B cell (primary cell): ENCODE measurements around the gene KRT9. TPM values are rescaled to one million over a fixed set of nuclear protein-coding genes. Genes with fewer than 3 reads are reported as not detected.

Source experiments
- ATAC-seq: fragments of 200-7000 bp; cut with Tn5 transposase; one replicate; pipeline ENCODE4 v1.10.0; 2021; ENCODE audit warnings: low read depth, mild to moderate bottlenecking, moderate number of reproducible peaks, moderate library complexity
- CTCF ChIA-PET: fragments of 350-600 bp; sonication (Branson Sonifier 250); formaldehyde crosslinking; loops from one replicate; lab custom pipeline; 2021; ENCODE audit warnings: antibody characterized with exemption, inconsistent platforms; lab: Charles Lee
- POLR2A ChIA-PET: fragments of 350-600 bp; sonication (Branson Sonifier 250); formaldehyde crosslinking; loops from one replicate; lab custom pipeline; 2021; ENCODE audit warnings: antibody characterized with exemption; lab: Charles Lee
- DNase-seq: peaks from one replicate; pipeline ENCODE4 v3.0.0; 2013
- H2AFZ ChIP-seq: 2 replicates; pipeline ENCODE4 v1.6.1; 2012; ENCODE audit warnings: mild to moderate bottlenecking, low read depth, low read length; ENCODE audit not compliant: insufficient read depth, poor library complexity, severe bottlenecking
- H3K27ac ChIP-seq, 2 donors: 1 replicate in 1 of 2; 2 replicates in 1 of 2; pipeline ENCODE4 v1.5.1; 2012 to 2013; ENCODE audit warnings: low read length in 2 of 2, mild to moderate bottlenecking in 2 of 2, moderate library complexity in 1 of 2
- H3K27me3 ChIP-seq, 4 experiments: fragments of 200-600 bp in 1 of 4; sonication (generic) in 1 of 4; replicated peaks in 1 of 4; 1 replicate in 2 of 4; 2 replicates in 2 of 4; pipeline versions ENCODE4 v1.6.1 to v1.7.0; 2013 to 2016; ENCODE audit warnings: low read length in 3 of 4, mild to moderate bottlenecking in 2 of 4, mixed read lengths in 1 of 4, moderate library complexity in 1 of 4; ENCODE audit not compliant: insufficient read depth in 4 of 4, control insufficient read depth in 3 of 4; ENCODE audit errors: control extremely low read depth in 1 of 4
- H3K36me3 ChIP-seq, 2 experiments: replicated peaks in 1 of 2; 1 replicate in 1 of 2; 2 replicates in 1 of 2; pipeline versions ENCODE4 v1.6.1 to v1.7.1; 2013; ENCODE audit warnings: low read length in 1 of 2; ENCODE audit not compliant: insufficient read depth in 2 of 2, control insufficient read depth in 1 of 2; ENCODE audit errors: control extremely low read depth in 1 of 2, extremely low read depth in 1 of 2
- H3K4me1 ChIP-seq, 2 donors: fragments of 200-600 bp in 1 of 2; sonication (generic) in 1 of 2; 1 replicate in 1 of 2; 2 replicates in 1 of 2; pipeline versions ENCODE4 v1.5.1 to v1.6.1; 2013 to 2017; ENCODE audit warnings: low read length in 2 of 2; ENCODE audit not compliant: control insufficient read depth in 2 of 2, insufficient read depth in 2 of 2
- H3K4me2 ChIP-seq: replicated peaks from 2 replicates; pipeline ENCODE3; 2012; ENCODE audit warnings: mild to moderate bottlenecking, low read depth, low read length; ENCODE audit not compliant: poor library complexity, severe bottlenecking
- H3K4me3 ChIP-seq, 5 experiments: fragments of 200-600 bp in 1 of 5; sonication (generic) in 1 of 5; 1 replicate in 3 of 5; 2 replicates in 2 of 5; pipeline versions ENCODE4 v1.5.1 to v1.7.0; 2011 to 2016; ENCODE audit warnings: low read length in 4 of 5, mild to moderate bottlenecking in 4 of 5, low read depth in 2 of 5, control low read depth in 1 of 5, moderate library complexity in 1 of 5; ENCODE audit not compliant: insufficient read depth in 1 of 5; ENCODE audit errors: control extremely low read depth in 1 of 5, extremely low read depth in 1 of 5
- H3K79me2 ChIP-seq: fragments of 200-600 bp; sonication (generic); one replicate; pipeline ENCODE4 v1.6.0; 2016; ENCODE audit warnings: low read length; ENCODE audit not compliant: control insufficient read depth, insufficient read depth
- H3K9ac ChIP-seq: fragments of 200-600 bp; sonication (generic); 2 replicates; pipeline ENCODE4 v1.6.1; 2017; ENCODE audit warnings: mild to moderate bottlenecking, low read length, moderate library complexity
- H3K9me3 ChIP-seq, 3 donors: one replicate each; pipeline versions ENCODE4 v1.6.1 to v1.7.1; 2013; ENCODE audit warnings: low read length in 2 of 3; ENCODE audit not compliant: control insufficient read depth in 2 of 3, insufficient read depth in 1 of 3; ENCODE audit errors: control extremely low read depth in 1 of 3
- H4K20me1 ChIP-seq: 2 replicates; pipeline ENCODE4 v1.6.0; 2012; ENCODE audit warnings: mild to moderate bottlenecking, low read length; ENCODE audit not compliant: insufficient read depth, control insufficient read depth, poor library complexity, severe bottlenecking
- H3K27ac Mint-ChIP-seq: one replicate; pipeline ENCODE4 v1.8.0; 2021; ENCODE audit warnings: mixed read lengths
- H3K27me3 Mint-ChIP-seq: one replicate; pipeline ENCODE4 v1.8.0; 2021; ENCODE audit warnings: mixed read lengths
- H3K4me1 Mint-ChIP-seq: one replicate; pipeline ENCODE4 v1.8.0; 2021; ENCODE audit warnings: mixed read lengths
- H3K4me3 Mint-ChIP-seq: one replicate; pipeline ENCODE4 v1.8.0; 2021; ENCODE audit warnings: mixed read lengths
- H3K9me3 Mint-ChIP-seq: one replicate; pipeline ENCODE4 v1.8.0; 2022; ENCODE audit warnings: mixed read lengths; ENCODE audit not compliant: insufficient read depth
- EZH2 ChIP-seq: IDR thresholded peaks from 2 replicates; pipeline ENCODE4 v1.6.1; 2012; ENCODE audit warnings: borderline replicate concordance, low read depth, mild to moderate bottlenecking, moderate library complexity, low read length; ENCODE audit not compliant: insufficient read depth, poor library complexity, severe bottlenecking
- WGBS: methylation state at CpG from one replicate; pipeline ENCODE4 v1.1.5; 2013; ENCODE audit warnings: missing lambda C conversion rate; ENCODE audit not compliant: insufficient coverage; 5-methylcytosine and 5-hydroxymethylcytosine counted together
- intact Hi-C: fragments of 100-400 bp; cut with micrococcal nuclease; formaldehyde crosslinking; loops from one replicate; pipeline ENCODE4 v1.10.0; 2022
- polyA plus RNA-seq: library from polyadenylated mRNA; depleted of rRNA; stranded (reverse); fragments of >200 nt; gene quantifications from 2 replicates; pipeline ENCODE4 v1.2.3, GENCODE V29; 2012
- total RNA-seq, 2 donors: library from RNA; stranded (reverse); fragments of 120-200 nt in 1 of 2; gene quantifications; 1 replicate in 1 of 2; 2 replicates in 1 of 2; pipeline versions ENCODE4 v1.2.3 to v1.2.4, GENCODE V29; 2013 to 2022
- TF ChIP-seq, protein P1 (sequence below): fragments of 200-600 bp; IDR thresholded peaks from one replicate; pipeline ENCODE4 v1.8.0; 2022; ENCODE audit warnings: antibody characterized with exemption, mild to moderate bottlenecking

KRT9 gene
- total and polyA plus RNA-seq, 2 donors (not counting 1 experiment from before 2014, with no cell fraction given), result not detected

DNA sequence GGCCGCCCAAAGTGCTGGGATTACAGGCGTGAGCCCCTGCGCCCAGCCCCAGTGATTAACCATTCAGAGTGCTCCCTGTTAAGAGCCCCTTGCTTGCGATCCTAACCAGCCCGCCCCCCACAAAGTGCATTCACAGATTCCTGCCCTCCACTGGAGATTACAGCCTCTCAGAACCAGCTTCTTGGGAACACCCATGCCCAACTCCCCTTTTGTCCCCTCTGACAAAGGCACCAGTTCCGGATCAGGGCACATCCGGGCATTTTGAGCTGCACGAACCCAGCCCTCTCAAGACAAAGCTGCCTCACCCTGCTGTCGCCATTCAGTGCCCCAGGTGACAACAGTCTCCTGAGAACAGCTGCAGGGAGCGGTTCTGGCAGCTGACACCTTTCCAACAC lies 42.9 kb downstream of the KRT9 start:
- no peaks in the 10 kb centered on the region for H4K20me1 ChIP-seq
- intact Hi-C loops, result no loop called here
- no peak overlapping the region for H3K27ac Mint-ChIP-seq
- peaks cover 13 to 16% of the 10 kb centered on the region in 2 donors for H3K4me1 ChIP-seq
- no peak overlapping the region for H3K9ac ChIP-seq
- H3K9me3 Mint-ChIP-seq, result no peaks in the 10 kb centered on the region
- ChIA-PET POLR2A (no interaction called here), CTCF (no interaction called here)
- H3K27me3 Mint-ChIP-seq, result peaks cover 63% of the 10 kb centered on the region
- no peaks in the 10 kb centered on the region for H3K36me3 ChIP-seq
- no peak overlapping the region for H3K27ac ChIP-seq
- no peak overlapping the region for H3K4me3 ChIP-seq
- no peak overlapping the region for H2AFZ ChIP-seq
- no peaks in the 10 kb centered on the region for H3K79me2 ChIP-seq
- peaks cover 0 to 7% (median 0%) of the 10 kb centered on the region in 3 donors for H3K9me3 ChIP-seq
- DNase-seq (no peak), ATAC-seq (no peak)
- H3K4me3 Mint-ChIP-seq, result peak overlapping the region; percentile 18
- TF ChIP-seq, protein P1, sequence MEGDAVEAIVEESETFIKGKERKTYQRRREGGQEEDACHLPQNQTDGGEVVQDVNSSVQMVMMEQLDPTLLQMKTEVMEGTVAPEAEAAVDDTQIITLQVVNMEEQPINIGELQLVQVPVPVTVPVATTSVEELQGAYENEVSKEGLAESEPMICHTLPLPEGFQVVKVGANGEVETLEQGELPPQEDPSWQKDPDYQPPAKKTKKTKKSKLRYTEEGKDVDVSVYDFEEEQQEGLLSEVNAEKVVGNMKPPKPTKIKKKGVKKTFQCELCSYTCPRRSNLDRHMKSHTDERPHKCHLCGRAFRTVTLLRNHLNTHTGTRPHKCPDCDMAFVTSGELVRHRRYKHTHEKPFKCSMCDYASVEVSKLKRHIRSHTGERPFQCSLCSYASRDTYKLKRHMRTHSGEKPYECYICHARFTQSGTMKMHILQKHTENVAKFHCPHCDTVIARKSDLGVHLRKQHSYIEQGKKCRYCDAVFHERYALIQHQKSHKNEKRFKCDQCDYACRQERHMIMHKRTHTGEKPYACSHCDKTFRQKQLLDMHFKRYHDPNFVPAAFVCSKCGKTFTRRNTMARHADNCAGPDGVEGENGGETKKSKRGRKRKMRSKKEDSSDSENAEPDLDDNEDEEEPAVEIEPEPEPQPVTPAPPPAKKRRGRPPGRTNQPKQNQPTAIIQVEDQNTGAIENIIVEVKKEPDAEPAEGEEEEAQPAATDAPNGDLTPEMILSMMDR, result no peak
- no peak for TF ChIP-seq EZH2
- H3K27me3 ChIP-seq, result peaks cover 0 to 47% (median 16%) of the 10 kb centered on the region in 4 experiments
- 39% methylated on average over 10 of the region's 10 CpGs for WGBS
- H3K4me1 Mint-ChIP-seq, result peaks cover 9% of the 10 kb centered on the region
- H3K4me2 ChIP-seq, result no peak overlapping the region

DNA sequence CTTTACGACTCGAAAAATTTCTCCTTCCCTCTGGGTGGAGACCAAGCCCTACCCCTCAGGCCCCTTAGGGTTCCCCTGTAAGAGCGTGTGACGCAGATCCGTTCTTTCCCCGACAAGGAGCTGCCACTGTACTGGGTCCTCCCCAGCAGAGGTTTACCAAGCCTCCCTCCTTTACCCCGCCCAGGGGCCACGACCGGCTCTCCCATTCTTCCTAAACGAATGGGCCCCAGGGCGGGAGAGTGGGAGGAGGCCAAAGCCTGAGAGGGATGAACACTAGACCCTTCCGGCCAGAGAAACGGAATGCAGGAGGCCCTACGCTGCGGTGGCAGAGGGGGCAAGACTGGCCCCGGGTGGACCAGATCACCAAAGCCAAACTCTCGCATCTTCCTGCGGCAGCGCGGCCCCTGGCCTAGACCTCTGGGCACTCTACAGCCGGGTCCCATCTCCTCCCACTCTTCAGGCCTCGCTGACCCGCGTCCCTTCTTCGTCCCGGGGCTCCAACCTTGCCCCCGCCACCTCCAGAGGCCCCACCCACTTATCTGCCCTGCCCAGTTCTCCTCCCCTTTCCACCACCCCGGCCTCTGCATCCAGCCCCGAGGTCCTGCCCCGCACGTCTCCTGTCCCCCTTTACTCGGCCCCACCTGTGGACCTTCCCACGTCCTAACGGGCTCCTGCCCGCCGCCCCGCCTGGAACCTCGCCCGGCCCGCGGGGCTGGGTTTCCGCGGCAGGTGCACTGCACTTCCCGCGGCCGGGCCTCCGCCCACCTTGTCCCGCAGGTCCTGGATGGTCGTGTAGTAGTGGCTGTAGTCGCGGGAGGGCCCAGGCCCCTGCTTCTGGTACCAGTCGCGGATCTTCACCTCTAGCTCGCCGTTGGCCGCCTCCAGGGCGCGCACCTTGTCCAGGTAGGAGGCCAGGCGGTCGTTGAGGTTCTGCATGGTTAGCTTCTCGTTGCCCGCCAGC lies 44.5 kb downstream of the KRT9 start:
- 11% methylated on average over 61 of the region's 62 CpGs for WGBS
- H3K4me1 ChIP-seq, result peaks cover 13 to 16% of the 10 kb centered on the region in 2 donors
- H3K27ac ChIP-seq, result no peak overlapping the region
- no peaks in the 10 kb centered on the region for H4K20me1 ChIP-seq
- H3K9ac ChIP-seq, result peak overlapping the region; percentile 29
- H3K79me2 ChIP-seq, result no peaks in the 10 kb centered on the region
- no peaks in the 10 kb centered on the region for H3K36me3 ChIP-seq
- Mint-ChIP-seq H3K4me1 (peaks cover 9% of the 10 kb centered on the region), H3K27ac (no peak overlapping the region), H3K27me3 (peaks cover 49% of the 10 kb centered on the region), H3K4me3 (peak overlapping the region; percentile 45), H3K9me3 (no peaks in the 10 kb centered on the region)
- H3K4me2 ChIP-seq, result peak overlapping the region; percentile 71
- peak overlapping the region; percentile 56 for H2AFZ ChIP-seq
- peaks cover 0 to 49% (median 16%) of the 10 kb centered on the region in 4 experiments for H3K27me3 ChIP-seq
- ChIA-PET POLR2A (no interaction called here), CTCF (no interaction called here)
- peaks cover 0 to 7% (median 0%) of the 10 kb centered on the region in 3 donors for H3K9me3 ChIP-seq
- DNase-seq (peak; percentile 17), ATAC-seq (no peak)
- intact Hi-C loops, result no loop called here
- peak; percentile 78 for TF ChIP-seq EZH2
- TF ChIP-seq, protein P1, result no peak
- H3K4me3 ChIP-seq, result peak overlapping the region in 3 of 5 experiments; percentile 1 to 19 (median 19)
